ENCODE measurements around the gene NME1.

Gene NME1

GRCh38 chr17:51150932-51151331, 2.4 kb upstream of the NME1 start:
- TF ChIP-seq POLR2AphosphoS5 (IDR thresholded peaks at IDR 0.05; ENCODE audit: low read depth, low read length) (no peak), TAF1 (IDR thresholded peaks at IDR 0.05; ENCODE audit: borderline replicate concordance, insufficient read depth, low read length) (no peak), FOXP2 (optimal IDR thresholded peaks at IDR 0.05; ENCODE audit: borderline replicate concordance, extremely low read depth, extremely low read length, insufficient read depth) (no peak), SIN3A (IDR thresholded peaks at IDR 0.05; ENCODE audit: borderline replicate concordance, insufficient read depth, low read length) (no peak)
- TF ChIP-seq, protein P1, sequence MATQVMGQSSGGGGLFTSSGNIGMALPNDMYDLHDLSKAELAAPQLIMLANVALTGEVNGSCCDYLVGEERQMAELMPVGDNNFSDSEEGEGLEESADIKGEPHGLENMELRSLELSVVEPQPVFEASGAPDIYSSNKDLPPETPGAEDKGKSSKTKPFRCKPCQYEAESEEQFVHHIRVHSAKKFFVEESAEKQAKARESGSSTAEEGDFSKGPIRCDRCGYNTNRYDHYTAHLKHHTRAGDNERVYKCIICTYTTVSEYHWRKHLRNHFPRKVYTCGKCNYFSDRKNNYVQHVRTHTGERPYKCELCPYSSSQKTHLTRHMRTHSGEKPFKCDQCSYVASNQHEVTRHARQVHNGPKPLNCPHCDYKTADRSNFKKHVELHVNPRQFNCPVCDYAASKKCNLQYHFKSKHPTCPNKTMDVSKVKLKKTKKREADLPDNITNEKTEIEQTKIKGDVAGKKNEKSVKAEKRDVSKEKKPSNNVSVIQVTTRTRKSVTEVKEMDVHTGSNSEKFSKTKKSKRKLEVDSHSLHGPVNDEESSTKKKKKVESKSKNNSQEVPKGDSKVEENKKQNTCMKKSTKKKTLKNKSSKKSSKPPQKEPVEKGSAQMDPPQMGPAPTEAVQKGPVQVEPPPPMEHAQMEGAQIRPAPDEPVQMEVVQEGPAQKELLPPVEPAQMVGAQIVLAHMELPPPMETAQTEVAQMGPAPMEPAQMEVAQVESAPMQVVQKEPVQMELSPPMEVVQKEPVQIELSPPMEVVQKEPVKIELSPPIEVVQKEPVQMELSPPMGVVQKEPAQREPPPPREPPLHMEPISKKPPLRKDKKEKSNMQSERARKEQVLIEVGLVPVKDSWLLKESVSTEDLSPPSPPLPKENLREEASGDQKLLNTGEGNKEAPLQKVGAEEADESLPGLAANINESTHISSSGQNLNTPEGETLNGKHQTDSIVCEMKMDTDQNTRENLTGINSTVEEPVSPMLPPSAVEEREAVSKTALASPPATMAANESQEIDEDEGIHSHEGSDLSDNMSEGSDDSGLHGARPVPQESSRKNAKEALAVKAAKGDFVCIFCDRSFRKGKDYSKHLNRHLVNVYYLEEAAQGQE (IDR thresholded peaks at IDR 0.05; ENCODE audit: insufficient read depth in 1 of 2, low read depth in 2 of 2, low read length in 2 of 2), result no peak

GRCh38 chr17:51152766-51153209, 571 bp upstream of the NME1 start:
- TF ChIP-seq SIN3A (IDR thresholded peaks at IDR 0.05; ENCODE audit: borderline replicate concordance, insufficient read depth, low read length) (no peak), POLR2AphosphoS5 (IDR thresholded peaks at IDR 0.05; ENCODE audit: low read depth, low read length) (no peak), TAF1 (IDR thresholded peaks at IDR 0.05; ENCODE audit: borderline replicate concordance, insufficient read depth, low read length) (no peak), FOXP2 (optimal IDR thresholded peaks at IDR 0.05; ENCODE audit: borderline replicate concordance, extremely low read depth, extremely low read length, insufficient read depth) (no peak)
- TF ChIP-seq, protein P1 (IDR thresholded peaks at IDR 0.05; ENCODE audit: insufficient read depth in 1 of 2, low read depth in 2 of 2, low read length in 2 of 2), result no peak

DNA sequence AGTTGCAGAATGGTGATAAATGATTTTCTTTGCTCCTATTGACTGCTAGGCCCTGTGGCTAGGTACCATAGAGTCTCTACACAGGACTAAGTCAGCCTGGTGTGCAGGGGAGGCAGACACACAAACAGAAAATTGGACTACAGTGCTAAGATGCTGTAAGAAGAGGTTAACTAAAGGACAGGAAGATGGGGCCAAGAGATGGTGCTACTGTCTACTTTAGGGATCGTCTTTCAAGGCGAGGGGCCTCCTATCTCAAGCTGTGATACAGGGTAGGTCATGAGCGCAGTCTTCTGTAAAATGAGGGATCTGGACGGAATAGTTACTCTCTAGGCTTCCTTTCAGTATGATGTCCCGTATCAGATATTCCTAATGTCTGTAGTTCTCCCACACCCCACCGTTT, 817 bp downstream of the NME1 start:
- TF ChIP-seq, protein P1 (IDR thresholded peaks at IDR 0.05; ENCODE audit: insufficient read depth in 1 of 2, low read depth in 2 of 2, low read length in 2 of 2), result no peak
- TF ChIP-seq FOXP2 (optimal IDR thresholded peaks at IDR 0.05; ENCODE audit: borderline replicate concordance, extremely low read depth, extremely low read length, insufficient read depth), result no peak
- no peak for TF ChIP-seq POLR2AphosphoS5 (IDR thresholded peaks at IDR 0.05; ENCODE audit: low read depth, low read length)
- TF ChIP-seq TAF1 (IDR thresholded peaks at IDR 0.05; ENCODE audit: borderline replicate concordance, insufficient read depth, low read length), result no peak

DNA sequence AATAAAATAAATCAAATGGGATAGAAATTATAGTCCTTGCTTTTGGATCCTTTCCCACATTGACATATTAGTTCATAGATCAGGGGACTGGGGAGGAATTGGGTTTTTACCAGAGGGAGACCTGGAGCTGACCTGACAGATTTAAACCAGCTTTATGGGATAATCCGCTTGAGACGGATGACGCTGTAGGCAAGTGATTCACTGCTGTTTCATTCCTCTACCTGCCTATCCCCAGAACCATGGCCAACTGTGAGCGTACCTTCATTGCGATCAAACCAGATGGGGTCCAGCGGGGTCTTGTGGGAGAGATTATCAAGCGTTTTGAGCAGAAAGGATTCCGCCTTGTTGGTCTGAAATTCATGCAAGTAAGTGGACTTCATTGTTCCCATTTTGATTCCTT, 2.1 kb downstream of the NME1 start:
- no peak for TF ChIP-seq POLR2AphosphoS5 (IDR thresholded peaks at IDR 0.05; ENCODE audit: low read depth, low read length)
- TF ChIP-seq FOXP2 (optimal IDR thresholded peaks at IDR 0.05; ENCODE audit: borderline replicate concordance, extremely low read depth, extremely low read length, insufficient read depth), result no peak
- TF ChIP-seq, protein P1 (IDR thresholded peaks at IDR 0.05; ENCODE audit: insufficient read depth in 1 of 2, low read depth in 2 of 2, low read length in 2 of 2), result no peak
- no peak for TF ChIP-seq SIN3A (IDR thresholded peaks at IDR 0.05; ENCODE audit: borderline replicate concordance, insufficient read depth, low read length)
- TF ChIP-seq TAF1 (IDR thresholded peaks at IDR 0.05; ENCODE audit: borderline replicate concordance, insufficient read depth, low read length), result no peak

GRCh38 chr17:51159604-51160003, 6.2 kb downstream of the NME1 start:
- TF ChIP-seq, protein P1 (IDR thresholded peaks at IDR 0.05; ENCODE audit: insufficient read depth in 1 of 2, low read depth in 2 of 2, low read length in 2 of 2), result no peak
- no peak for TF ChIP-seq FOXP2 (optimal IDR thresholded peaks at IDR 0.05; ENCODE audit: borderline replicate concordance, extremely low read depth, extremely low read length, insufficient read depth)
- TF ChIP-seq SIN3A (IDR thresholded peaks at IDR 0.05; ENCODE audit: borderline replicate concordance, insufficient read depth, low read length), result no peak
- TF ChIP-seq POLR2AphosphoS5 (IDR thresholded peaks at IDR 0.05; ENCODE audit: low read depth, low read length), result no peak
- TF ChIP-seq TAF1 (IDR thresholded peaks at IDR 0.05; ENCODE audit: borderline replicate concordance, insufficient read depth, low read length), result no peak
